Upper lobe of left lung (tissue), 4 donors: ENCODE measurements around the gene UBE2E2.

Experiments
- CTCF ChIP-seq, 6 experiments: fragments of 450-650 bp in 4 of 6; fragments of 200-600 bp in 2 of 6; sonication (generic) in 2 of 6; IDR thresholded peaks; one replicate each; pipeline ENCODE4 v1.5.1; 2016 to 2019; ENCODE audit warnings: antibody characterized with exemption in 6 of 6
- EP300 ChIP-seq, 4 donors: sonication (generic); formaldehyde crosslinking; IDR thresholded peaks; one replicate each; pipeline ENCODE4 v1.5.1; 2017; ENCODE audit warnings: antibody characterized with exemption in 4 of 4, control low read depth in 2 of 4
- POLR2A ChIP-seq, 4 donors: fragments of 450-650 bp; IDR thresholded peaks; one replicate each; pipeline ENCODE4 v1.5.1; 2016 to 2017; ENCODE audit warnings: antibody characterized with exemption in 4 of 4, mild to moderate bottlenecking in 2 of 4
- POLR2AphosphoS5 ChIP-seq, 2 donors: sonication (generic); formaldehyde crosslinking; IDR thresholded peaks; one replicate each; pipeline ENCODE4 v1.5.1; 2017; ENCODE audit warnings: antibody characterized with exemption in 2 of 2

- TF ChIP-seq CTCF (IDR thresholded peaks at IDR 0.05): no peak
- TF ChIP-seq POLR2A (IDR thresholded peaks at IDR 0.05): no peak
- TF ChIP-seq POLR2AphosphoS5 (IDR thresholded peaks at IDR 0.05): no peak
- no peak for TF ChIP-seq EP300 (IDR thresholded peaks at IDR 0.05)
Measured at GRCh38 chr3:23489300-23490158, 286.4 kb downstream of the UBE2E2 start.
